GM18511 (cell line): ENCODE measurements around the gene SEMA4G.
"Not testable (repeated sequence)": the region's sequence is repeated elsewhere in the genome, so short reads cannot be mapped to it uniquely, and the experiment has no call there.

Source experiments
- ATAC-seq: cut with Tn5 transposase; IDR thresholded peaks from one replicate; pipeline ENCODE4 v1.9.1; 2021; ENCODE audit warnings: mild to moderate bottlenecking, moderate library complexity; ENCODE audit not compliant: unreplicated experiment

Gene SEMA4G

GRCh38 chr10:100970914-100971811 lies 1.9 kb downstream of the SEMA4G start:
- no peak for ATAC-seq

DNA sequence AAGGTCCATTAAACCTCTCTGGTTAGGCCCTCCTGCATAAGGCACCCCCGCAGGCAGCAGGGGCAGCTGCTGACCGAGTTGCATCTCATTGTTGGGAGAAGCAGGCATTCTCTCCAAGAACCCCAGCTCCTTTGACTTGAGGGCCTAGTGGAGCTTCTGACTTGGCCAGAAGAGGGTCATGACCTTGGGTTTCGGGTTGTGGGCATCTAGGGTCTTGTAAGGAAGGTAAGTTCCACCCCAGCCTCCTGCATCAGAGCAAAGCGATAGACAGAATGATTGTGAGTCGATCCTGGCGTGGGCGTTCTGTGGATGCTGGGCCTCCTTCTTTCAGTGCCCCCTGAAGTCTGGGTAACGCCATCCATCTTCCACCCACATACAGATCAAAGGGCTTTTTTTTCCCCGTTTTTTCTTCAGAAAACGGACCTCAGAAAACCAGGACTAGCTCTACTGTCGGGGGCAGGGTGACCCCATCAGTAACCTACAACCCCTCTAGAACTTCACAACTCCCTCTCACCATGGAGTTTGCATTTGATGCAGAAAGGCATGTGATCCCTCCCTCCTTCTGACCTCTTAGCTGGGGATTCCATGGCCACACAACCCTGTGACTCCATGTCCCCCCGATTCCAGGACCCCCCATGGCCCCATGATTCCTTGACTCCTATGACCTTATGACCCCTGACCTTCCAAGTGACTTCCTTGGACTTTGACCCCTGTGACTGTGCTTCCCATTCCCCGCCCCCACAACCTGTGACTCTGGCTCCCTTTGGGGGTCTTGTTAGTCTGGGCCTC lies 3.0 kb downstream of the SEMA4G start:
- ATAC-seq = no peak

- no peak for ATAC-seq
These were observed 3.7 kb downstream of the SEMA4G start for GRCh38 chr10:100972904-100973535.

DNA sequence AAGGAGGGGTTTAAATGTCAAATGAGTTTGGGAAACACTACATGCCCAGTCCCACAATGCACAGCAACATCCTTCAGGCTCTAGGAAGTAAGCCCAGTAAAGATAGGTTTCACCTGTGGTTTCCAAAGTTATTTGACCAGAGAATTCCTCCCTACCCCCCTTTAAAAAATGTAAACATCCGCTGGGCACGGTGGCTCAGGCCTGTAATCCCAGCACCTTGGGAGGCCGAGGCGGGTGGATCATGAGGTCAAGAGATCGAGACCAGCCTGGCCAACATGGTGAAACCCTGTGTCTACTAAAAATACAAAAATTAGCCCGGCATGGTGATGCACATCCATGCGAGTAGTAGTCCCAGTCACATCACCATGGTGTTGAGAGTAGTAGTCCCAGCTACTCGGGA lies 6.1 kb downstream of the SEMA4G start:
- ATAC-seq = not testable (repeated sequence)

DNA sequence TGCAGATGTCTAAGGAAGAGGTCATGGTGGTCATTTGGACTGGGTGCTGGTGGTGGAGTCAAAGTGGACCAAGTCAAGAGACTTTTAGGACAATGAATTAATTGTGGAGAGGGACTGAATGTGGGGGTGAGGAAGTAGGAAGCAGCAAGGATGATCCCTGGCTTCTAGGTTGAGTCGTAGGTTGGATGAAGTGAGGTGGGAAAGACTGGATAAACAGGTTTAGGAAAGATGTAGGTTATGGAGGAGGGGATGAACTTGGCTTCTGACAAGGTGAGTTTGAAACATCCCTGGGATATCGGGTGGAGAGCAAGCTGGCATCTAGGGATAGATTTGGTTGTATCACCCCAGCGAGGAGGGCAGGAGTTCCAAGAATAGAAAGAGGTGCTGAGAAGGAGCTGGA lies 7.6 kb downstream of the SEMA4G start:
- ATAC-seq = no peak

GRCh38 chr10:100977436-100977835 lies 8.1 kb downstream of the SEMA4G start:
- no peak for ATAC-seq

DNA sequence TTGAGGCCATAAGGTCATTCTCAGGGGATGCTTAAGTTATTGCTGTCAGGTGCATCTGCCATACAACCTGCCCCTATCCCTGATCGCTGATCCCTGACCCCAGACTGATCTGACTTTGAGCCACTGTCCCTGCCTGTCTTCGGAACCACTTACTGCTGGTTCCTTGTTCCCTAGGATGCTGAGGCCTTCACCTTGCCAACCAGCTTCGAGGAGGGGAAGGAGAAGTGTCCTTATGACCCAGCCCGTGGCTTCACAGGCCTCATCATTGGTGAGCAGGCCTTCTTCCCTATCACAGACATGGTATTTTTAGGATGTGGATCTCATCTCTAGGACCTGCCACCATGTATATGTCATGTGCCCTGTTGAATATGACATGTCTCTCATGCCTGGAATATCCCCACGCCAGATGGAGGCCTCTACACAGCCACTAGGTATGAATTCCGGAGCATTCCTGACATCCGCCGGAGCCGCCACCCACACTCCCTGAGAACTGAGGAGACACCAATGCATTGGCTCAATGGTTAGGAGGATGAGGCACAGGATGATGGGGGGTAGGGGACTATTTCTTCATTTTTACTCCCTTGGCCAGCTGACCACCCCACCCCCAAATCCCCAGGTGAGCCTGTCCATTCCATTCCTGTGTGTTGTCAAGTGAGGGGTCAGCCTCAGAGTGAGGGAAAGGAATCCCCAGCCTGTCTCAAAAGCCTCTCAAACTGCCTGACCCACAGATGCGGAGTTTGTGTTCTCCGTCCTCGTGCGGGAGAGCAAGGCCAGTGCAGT lies 9.0 kb downstream of the SEMA4G start:
- ATAC-seq = no peak

- no peak for ATAC-seq
These were observed 9.5 kb downstream of the SEMA4G start for GRCh38 chr10:100978901-100979195.

GRCh38 chr10:100979791-100980272 lies 10.5 kb downstream of the SEMA4G start:
- no peak for ATAC-seq

GRCh38 chr10:100980311-100980710 lies 11.0 kb downstream of the SEMA4G start:
- ATAC-seq = no peak

- no peak for ATAC-seq
These were observed 11.4 kb downstream of the SEMA4G start for GRCh38 chr10:100980711-100981110.

- ATAC-seq = no peak
These were observed 12.0 kb downstream of the SEMA4G start for GRCh38 chr10:100981178-100981772.

DNA sequence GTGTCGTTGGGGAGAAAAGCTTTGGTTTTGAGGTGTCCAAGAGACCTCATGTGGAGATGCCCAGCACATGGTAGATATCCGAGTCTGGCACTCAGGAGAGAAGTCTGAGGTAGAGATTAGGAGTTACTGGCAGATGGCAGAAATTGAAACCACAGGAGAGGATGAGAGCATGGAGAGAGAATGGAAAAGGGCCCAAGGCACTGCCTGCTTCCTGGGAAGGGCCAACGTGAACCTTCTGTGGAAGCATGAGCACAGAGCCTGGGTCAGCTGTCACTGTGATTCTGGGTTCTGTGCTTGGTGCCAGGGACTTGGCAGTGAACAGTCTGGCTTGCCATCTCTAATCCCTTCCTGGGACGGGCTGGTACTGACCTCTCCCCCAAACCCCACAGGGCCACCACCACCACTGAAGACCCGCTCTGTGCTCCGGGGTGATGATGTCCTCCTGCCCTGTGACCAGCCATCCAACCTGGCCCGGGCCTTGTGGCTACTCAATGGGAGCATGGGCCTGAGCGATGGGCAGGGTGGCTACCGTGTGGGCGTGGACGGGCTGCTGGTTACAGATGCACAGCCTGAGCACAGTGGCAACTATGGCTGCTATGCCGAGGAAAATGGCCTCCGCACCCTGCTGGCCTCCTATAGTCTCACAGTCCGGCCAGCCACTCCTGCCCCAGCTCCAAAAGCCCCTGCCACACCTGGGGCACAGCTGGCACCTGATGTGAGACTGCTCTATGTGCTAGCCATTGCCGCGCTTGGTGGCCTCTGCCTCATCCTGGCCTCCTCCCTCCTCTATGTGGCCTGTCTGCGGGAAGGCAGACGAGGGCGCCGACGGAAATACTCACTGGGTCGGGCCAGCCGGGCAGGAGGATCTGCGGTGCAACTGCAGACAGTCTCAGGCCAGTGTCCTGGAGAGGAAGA lies 13.9 kb downstream of the SEMA4G start:
- no peak for ATAC-seq

DNA sequence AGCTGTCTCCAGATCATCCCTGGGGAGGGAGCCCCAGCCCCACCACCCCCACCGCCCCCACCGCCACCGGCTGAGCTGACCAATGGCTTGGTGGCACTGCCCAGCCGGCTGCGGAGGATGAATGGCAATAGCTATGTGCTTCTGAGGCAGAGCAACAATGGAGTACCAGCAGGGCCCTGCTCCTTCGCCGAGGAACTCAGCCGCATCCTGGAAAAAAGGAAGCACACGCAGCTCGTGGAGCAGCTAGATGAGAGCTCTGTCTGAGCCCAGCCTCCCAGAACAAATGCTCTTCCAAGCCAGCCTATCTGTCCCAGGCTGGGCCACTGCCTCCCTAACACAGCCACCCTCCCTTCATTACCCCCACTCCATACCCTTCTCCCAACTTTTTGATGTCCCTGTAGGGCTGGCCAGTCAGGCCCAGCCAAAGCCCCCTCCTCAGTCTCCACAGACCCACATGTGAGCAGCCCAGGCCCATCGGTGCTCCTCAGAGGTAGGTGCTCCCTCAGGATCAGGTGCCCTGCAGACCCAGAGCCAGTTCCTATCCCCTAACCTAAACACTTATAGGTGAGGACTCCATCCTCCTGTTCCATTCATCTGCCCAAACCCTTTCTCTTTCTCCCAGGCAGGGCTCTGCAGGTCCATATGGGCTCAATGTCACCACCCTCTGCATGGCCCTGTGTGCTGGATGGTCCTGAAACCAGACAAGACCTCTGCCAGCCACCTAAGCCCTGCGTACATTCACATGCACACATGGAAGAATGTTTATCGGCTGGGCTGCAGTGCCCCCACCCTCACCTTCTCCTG lies 14.8 kb downstream of the SEMA4G start:
- ATAC-seq = no peak

DNA sequence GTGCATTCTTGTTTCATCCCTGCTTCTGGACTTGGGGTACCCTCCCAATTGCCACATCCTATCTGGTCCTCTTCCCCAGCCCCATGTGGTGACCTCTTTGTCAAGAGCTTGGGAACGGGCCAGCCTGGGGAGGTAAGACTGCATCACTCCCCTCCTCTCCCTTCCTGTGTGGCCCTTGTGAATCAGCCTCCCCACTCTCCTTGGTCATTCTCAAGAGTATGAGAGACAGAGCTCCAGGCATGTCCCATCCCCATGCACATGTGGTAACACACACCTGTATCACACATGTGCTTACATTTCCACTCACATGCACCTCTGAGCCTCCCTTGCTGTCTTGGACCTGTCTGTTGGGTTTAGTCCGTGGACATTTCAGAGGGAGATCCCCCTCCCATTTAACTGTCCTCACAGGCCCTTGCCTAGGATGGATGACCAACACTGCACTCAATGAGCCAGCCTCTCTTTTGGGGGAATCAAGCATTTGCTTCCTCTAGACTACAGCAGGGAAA lies 15.4 kb downstream of the SEMA4G start:
- ATAC-seq = no peak

- no peak for ATAC-seq
These were observed 16.0 kb downstream of the SEMA4G start for GRCh38 chr10:100985336-100985735.

GRCh38 chr10:100986623-100986951 lies 17.3 kb downstream of the SEMA4G start:
- ATAC-seq = no peak

DNA sequence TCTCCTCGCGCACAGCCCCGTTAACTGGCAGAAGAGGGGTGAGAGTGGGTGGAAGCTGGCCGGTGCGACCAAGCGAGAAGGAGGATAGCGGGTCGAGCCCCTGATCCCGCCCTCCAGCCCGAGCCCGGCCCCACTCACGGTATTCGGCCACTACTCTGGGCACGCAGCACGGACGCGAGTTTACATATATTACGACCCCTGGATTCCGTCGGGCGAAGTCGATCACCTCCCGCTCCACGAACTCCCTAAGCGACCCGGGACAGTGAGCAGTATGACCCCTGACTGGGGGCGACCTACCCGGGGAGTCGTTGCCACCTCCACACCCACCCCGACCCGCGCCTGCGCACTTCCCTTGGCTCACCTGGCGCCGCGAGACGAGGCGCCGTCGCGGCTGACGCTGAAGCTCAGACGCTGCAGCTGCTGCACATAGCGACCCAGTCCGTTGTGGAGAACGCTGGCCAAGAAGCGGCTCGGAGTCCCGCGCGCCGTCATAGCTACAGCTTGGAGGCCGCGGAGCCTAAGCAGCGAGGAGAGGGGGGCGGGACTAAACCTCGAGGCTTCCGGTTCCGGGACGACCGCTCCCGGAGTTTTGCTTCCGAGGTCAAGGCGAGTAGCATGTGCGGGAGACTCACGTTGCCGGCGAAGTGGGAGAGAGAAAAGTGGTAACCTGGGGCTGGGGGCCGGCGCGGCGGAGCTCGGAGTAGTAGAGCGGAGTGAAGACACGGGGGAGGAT lies 17.8 kb downstream of the SEMA4G start, which contains the start of the genes MRPL43 and TWNK:
MRPL43 (minus strand) TSS at position 546 of the 733 bp plus-strand sequence; CDS start at position 492, 54 bp downstream.
TWNK (plus strand) TSS at position 592 of the 733 bp plus-strand sequence. CDS start 668 bp downstream, outside the sequence.
- ATAC-seq = peak; percentile 89
